Endodermal cell (in vitro differentiated cells): Measurements from ENCODE around the gene CD276. TPM values are rescaled to one million over a fixed set of nuclear protein-coding genes. Genes with fewer than 3 reads are reported as not detected.

ENCODE experiments used
- DNase-seq: peaks from one replicate; pipeline ENCODE4 v3.0.0-alpha.2; 2017
- H3K27ac ChIP-seq: 2 replicates; pipeline ENCODE4 v1.5.1; 2013; ENCODE audit warnings: mild to moderate bottlenecking, low read depth, low read length, moderate library complexity
- H3K27me3 ChIP-seq: 2 replicates; pipeline ENCODE4 v1.6.1; 2013; ENCODE audit warnings: mild to moderate bottlenecking, low read length, moderate library complexity; ENCODE audit not compliant: insufficient read depth, control insufficient read depth, poor library complexity, severe bottlenecking
- H3K36me3 ChIP-seq: 2 replicates; pipeline ENCODE4 v1.7.0; 2013; ENCODE audit warnings: mild to moderate bottlenecking, low read length, moderate library complexity; ENCODE audit not compliant: control insufficient read depth, insufficient read depth
- H3K4me1 ChIP-seq: one replicate; pipeline ENCODE4 v1.7.0; 2013; ENCODE audit warnings: low read length; ENCODE audit not compliant: control insufficient read depth, insufficient read depth
- H3K4me3 ChIP-seq: 2 replicates; pipeline ENCODE4 v1.5.1; 2013; ENCODE audit warnings: mild to moderate bottlenecking, low read length, moderate library complexity
- H3K9ac ChIP-seq: 2 replicates; pipeline ENCODE4 v1.6.1; 2013; ENCODE audit warnings: mild to moderate bottlenecking, low read length, moderate library complexity; ENCODE audit not compliant: poor library complexity, severe bottlenecking; ENCODE audit errors: extremely low read depth
- H3K9me3 ChIP-seq: 2 replicates; pipeline ENCODE4 v1.6.1; 2013; ENCODE audit warnings: mild to moderate bottlenecking, low read length, moderate library complexity; ENCODE audit not compliant: control insufficient read depth
- H3K27ac Mint-ChIP-seq: 2 replicates; pipeline ENCODE4 v1.8.0; 2020; ENCODE audit warnings: mixed read lengths
- H3K27me3 Mint-ChIP-seq: 2 replicates; pipeline ENCODE4 v1.8.0; 2021; ENCODE audit warnings: mild to moderate bottlenecking, mixed read lengths; ENCODE audit not compliant: insufficient read depth
- H3K36me3 Mint-ChIP-seq: 2 replicates; pipeline ENCODE4 v1.8.0; 2020; ENCODE audit warnings: low read depth, mixed read lengths
- H3K4me1 Mint-ChIP-seq: 2 replicates; pipeline ENCODE4 v1.8.0; 2020; ENCODE audit warnings: mixed read lengths
- H3K4me3 Mint-ChIP-seq: 2 replicates; pipeline ENCODE4 v1.8.0; 2020; ENCODE audit warnings: mild to moderate bottlenecking, moderate library complexity, mixed read lengths
- H3K9me3 Mint-ChIP-seq: 2 replicates; pipeline ENCODE4 v1.8.0; 2020; ENCODE audit warnings: mild to moderate bottlenecking, mixed read lengths
- WGBS, 2 experiments: methylation state at CpG; one replicate each; pipeline versions ENCODE4 v1.1.5 to v1.1.7; 2013; ENCODE audit warnings: missing lambda C conversion rate in 2 of 2, mixed read lengths in 1 of 2; ENCODE audit not compliant: insufficient coverage in 1 of 2, insufficient read length in 1 of 2; 5-methylcytosine and 5-hydroxymethylcytosine counted together
- total RNA-seq, 2 donors: library from RNA; stranded (reverse); fragmentation: NEBNext Ultra II Directional in 1 of 2; extraction: Animal tissue kit (Norgen Biotek cat#: 25700) in 1 of 2; gene quantifications; 2 replicates in 1 of 2; 3 replicates in 1 of 2; pipeline ENCODE4 v1.2.1, GENCODE V29; 2021
- TF ChIP-seq, protein P1 (sequence below): fragments of 200-600 bp; sonication (generic); conservative IDR thresholded peaks from 2 replicates; pipeline ENCODE4 v1.5.0; 2021; ENCODE audit warnings: antibody characterized with exemption, mild to moderate bottlenecking

The CD276 gene
- total RNA-seq, 2 donors from 2014 or later: 122 to 133 TPM

DNA sequence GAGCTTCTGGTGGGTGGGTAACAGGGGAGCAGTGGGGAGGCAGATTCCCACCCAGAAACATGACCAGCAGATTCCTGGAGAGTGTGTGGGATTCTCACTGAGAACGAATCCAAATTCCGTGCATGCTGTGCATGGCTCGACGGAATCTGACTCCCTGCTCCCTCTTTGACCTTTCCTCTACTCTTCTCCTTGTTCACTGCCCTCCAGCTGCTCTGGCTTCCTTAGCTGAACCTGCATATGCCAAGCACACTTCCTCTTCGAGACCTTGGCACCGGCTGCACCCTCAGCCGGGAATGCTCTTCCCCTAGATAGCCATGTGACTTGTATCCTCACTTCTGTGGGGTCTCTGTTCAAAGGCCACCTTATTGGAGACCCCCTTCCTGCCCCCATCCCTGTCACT lies 62.7 kb downstream of the CD276 start:
- Mint-ChIP-seq H3K27me3 (peaks cover 83% of the 10 kb centered on the region), H3K27ac (no peak overlapping the region), H3K4me1 (peaks cover 20% of the 10 kb centered on the region), H3K36me3 (no peaks in the 10 kb centered on the region), H3K9me3 (no peaks in the 10 kb centered on the region), H3K4me3 (no peak overlapping the region)
- WGBS, 2 experiments: 63 to 86% methylated on average over 7 of the region's 7 CpGs
- Histone ChIP-seq H3K36me3 (no peaks in the 10 kb centered on the region), H3K4me1 (peaks cover 12% of the 10 kb centered on the region), H3K9me3 (no peaks in the 10 kb centered on the region), H3K27ac (no peak overlapping the region), H3K27me3 (peaks cover 79% of the 10 kb centered on the region), H3K4me3 (no peak overlapping the region), H3K9ac (no peak overlapping the region)
- TF ChIP-seq, protein P1, sequence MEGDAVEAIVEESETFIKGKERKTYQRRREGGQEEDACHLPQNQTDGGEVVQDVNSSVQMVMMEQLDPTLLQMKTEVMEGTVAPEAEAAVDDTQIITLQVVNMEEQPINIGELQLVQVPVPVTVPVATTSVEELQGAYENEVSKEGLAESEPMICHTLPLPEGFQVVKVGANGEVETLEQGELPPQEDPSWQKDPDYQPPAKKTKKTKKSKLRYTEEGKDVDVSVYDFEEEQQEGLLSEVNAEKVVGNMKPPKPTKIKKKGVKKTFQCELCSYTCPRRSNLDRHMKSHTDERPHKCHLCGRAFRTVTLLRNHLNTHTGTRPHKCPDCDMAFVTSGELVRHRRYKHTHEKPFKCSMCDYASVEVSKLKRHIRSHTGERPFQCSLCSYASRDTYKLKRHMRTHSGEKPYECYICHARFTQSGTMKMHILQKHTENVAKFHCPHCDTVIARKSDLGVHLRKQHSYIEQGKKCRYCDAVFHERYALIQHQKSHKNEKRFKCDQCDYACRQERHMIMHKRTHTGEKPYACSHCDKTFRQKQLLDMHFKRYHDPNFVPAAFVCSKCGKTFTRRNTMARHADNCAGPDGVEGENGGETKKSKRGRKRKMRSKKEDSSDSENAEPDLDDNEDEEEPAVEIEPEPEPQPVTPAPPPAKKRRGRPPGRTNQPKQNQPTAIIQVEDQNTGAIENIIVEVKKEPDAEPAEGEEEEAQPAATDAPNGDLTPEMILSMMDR: no peak
- DNase-seq: no peak

DNA sequence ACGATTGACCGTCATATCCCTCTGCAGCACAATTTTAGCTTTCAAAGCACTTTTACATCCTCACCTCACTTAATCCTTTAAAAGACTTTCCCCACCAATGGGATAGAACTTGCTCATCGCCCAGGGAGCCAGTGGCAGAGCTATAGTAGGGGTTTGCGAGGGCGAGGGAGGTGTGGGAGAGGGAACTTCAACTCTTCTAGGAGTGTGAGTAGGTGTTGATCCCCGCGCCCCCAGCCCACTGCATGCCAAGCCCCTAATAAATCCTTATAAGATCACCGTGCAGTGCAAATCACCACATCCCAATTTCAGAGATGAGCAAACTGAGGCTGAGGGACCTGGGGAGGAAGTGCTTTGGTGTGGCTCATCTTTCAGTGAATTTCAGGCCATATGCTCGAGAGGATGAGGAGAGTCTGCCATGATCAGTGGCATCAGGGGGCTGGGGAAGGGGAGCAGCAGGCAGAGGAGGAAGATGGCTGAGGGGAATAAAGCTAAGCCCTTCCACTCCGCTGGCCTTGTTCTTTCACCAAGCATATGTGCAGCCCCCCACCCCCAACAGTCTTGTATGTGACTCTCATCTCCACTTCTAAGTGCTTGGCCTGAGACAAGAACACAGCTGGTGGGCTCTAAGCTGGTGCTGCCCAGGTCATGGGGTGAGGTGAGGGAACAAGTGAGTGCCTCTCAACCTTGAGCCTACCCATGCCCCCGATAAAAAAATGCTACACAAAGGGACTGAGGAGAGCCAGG lies 63.8 kb downstream of the CD276 start:
- Mint-ChIP-seq H3K36me3 (no peaks in the 10 kb centered on the region), H3K9me3 (no peaks in the 10 kb centered on the region), H3K4me3 (no peak overlapping the region), H3K27me3 (peaks cover 78% of the 10 kb centered on the region), H3K4me1 (peaks cover 20% of the 10 kb centered on the region), H3K27ac (no peak overlapping the region)
- H3K4me3 ChIP-seq: no peak overlapping the region
- H3K9me3 ChIP-seq: no peaks in the 10 kb centered on the region
- H3K27me3 ChIP-seq: peaks cover 78% of the 10 kb centered on the region
- H3K36me3 ChIP-seq: no peaks in the 10 kb centered on the region
- no peak overlapping the region for H3K27ac ChIP-seq
- TF ChIP-seq, protein P1: no peak
- no peak overlapping the region for H3K9ac ChIP-seq
- peaks cover 10% of the 10 kb centered on the region for H3K4me1 ChIP-seq
- 85 to 100% methylated on average over 4 to 9 of the region's 11 CpGs for WGBS, 2 experiments
- DNase-seq: no peak

DNA sequence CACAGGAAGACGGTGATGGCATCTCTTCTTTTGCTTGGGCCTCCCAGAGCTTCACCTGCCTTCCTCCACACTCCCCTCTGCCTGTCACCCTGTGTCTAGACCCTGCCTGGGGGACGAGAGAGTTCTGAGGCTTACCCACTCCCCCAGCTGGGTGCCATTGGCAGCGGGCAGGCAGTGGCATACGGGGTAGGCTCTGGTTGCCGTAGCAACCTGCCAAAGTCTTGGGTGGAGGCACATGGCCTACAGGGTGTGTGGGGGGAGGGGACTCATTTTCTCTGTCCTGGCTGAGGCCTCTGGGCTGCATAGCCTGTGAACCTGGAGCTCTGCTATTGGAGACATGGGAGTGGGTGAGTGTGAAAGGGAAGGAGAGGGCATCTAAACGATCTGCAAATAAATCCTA lies 64.5 kb downstream of the CD276 start:
- Mint-ChIP-seq H3K36me3 (no peaks in the 10 kb centered on the region), H3K27ac (no peak overlapping the region), H3K4me1 (peaks cover 23% of the 10 kb centered on the region), H3K9me3 (no peaks in the 10 kb centered on the region), H3K27me3 (peaks cover 82% of the 10 kb centered on the region), H3K4me3 (no peak overlapping the region)
- no peak overlapping the region for H3K27ac ChIP-seq
- H3K4me1 ChIP-seq: peaks cover 8% of the 10 kb centered on the region
- no peaks in the 10 kb centered on the region for H3K36me3 ChIP-seq
- no peaks in the 10 kb centered on the region for H3K9me3 ChIP-seq
- H3K9ac ChIP-seq: no peak overlapping the region
- H3K27me3 ChIP-seq: peaks cover 84% of the 10 kb centered on the region
- TF ChIP-seq, protein P1: no peak
- WGBS, 2 experiments: 69 to 78% methylated on average over 1 to 6 of the region's 6 CpGs
- no peak for DNase-seq
- no peak overlapping the region for H3K4me3 ChIP-seq
